Measurements from ENCODE around the gene C1QTNF2. TPM values are rescaled to one million over a fixed set of nuclear protein-coding genes. Genes with fewer than 3 reads are reported as not detected.

C1QTNF2 gene
- total and polyA plus RNA-seq, 8 donors: 0.09 to 0.41 (median 0.24) TPM; not detected in 2

GRCh38 chr5:160327818-160328217 is 42.6 kb downstream of the C1QTNF2 start:
- 69 to 74% methylated on average over 6 of the region's 6 CpGs for WGBS, 2 donors
- Histone ChIP-seq H3K36me3 (no peaks in the 10 kb centered on the region), H3K27ac (no peak overlapping the region), H3K4me1 (no peaks in the 10 kb centered on the region), H3K9me3 (no peaks in the 10 kb centered on the region), H3K4me3 (no peak overlapping the region), H3K27me3 (no peaks in the 10 kb centered on the region)
- ATAC-seq: no peak
- intact Hi-C loops (cut with DNase I): no loop called here
- DNase-seq: no peak
- no peak for FAIRE-seq
- TF ChIP-seq CTCF (IDR thresholded peaks at IDR 0.05): no peak

- 61 to 66% methylated on average over 2 of the region's 2 CpGs for WGBS, 2 donors
- intact Hi-C loops (cut with DNase I): no loop called here
- no peaks in the 10 kb centered on the region for H3K27me3 ChIP-seq
- DNase-seq (no peak), ATAC-seq (no peak), FAIRE-seq (no peak)
- no peaks in the 10 kb centered on the region for H3K9me3 ChIP-seq
- no peak overlapping the region for H3K4me3 ChIP-seq
- no peak overlapping the region for H3K27ac ChIP-seq
- H3K36me3 ChIP-seq: no peaks in the 10 kb centered on the region
- no peak for TF ChIP-seq CTCF (IDR thresholded peaks at IDR 0.05)
- no peaks in the 10 kb centered on the region for H3K4me1 ChIP-seq
These were observed 43.4 kb downstream of the C1QTNF2 start for GRCh38 chr5:160326981-160327380.

GRCh38 chr5:160325716-160326115 is 44.7 kb downstream of the C1QTNF2 start:
- 91 to 93% methylated on average over 2 of the region's 2 CpGs for WGBS, 2 donors
- Histone ChIP-seq H3K27ac (no peak overlapping the region), H3K27me3 (no peaks in the 10 kb centered on the region), H3K4me3 (no peak overlapping the region), H3K9me3 (no peaks in the 10 kb centered on the region), H3K4me1 (no peaks in the 10 kb centered on the region), H3K36me3 (no peaks in the 10 kb centered on the region)
- no peak for TF ChIP-seq CTCF (IDR thresholded peaks at IDR 0.05)
- ATAC-seq (no peak), FAIRE-seq (no peak), DNase-seq (no peak)
- intact Hi-C loops (cut with DNase I): no loop called here

GRCh38 chr5:160324886-160325285 is 45.5 kb downstream of the C1QTNF2 start:
- FAIRE-seq (no peak), ATAC-seq (no peak), DNase-seq (no peak)
- 61 to 73% methylated on average over 2 of the region's 2 CpGs for WGBS, 2 donors
- no peaks in the 10 kb centered on the region for H3K9me3 ChIP-seq
- intact Hi-C loops (cut with DNase I): no loop called here
- no peak for TF ChIP-seq CTCF (IDR thresholded peaks at IDR 0.05)
- H3K4me3 ChIP-seq: no peak overlapping the region
- no peaks in the 10 kb centered on the region for H3K27me3 ChIP-seq
- no peak overlapping the region for H3K27ac ChIP-seq
- no peaks in the 10 kb centered on the region for H3K4me1 ChIP-seq
- no peaks in the 10 kb centered on the region for H3K36me3 ChIP-seq

- peaks cover 0 to 3% (median 0%) of the 10 kb centered on the region in 3 donors for H3K4me1 ChIP-seq
- FAIRE-seq (no peak), ATAC-seq (peak in 1 of 4 donors; percentile 23), DNase-seq (no peak)
- intact Hi-C loops (cut with DNase I): no loop called here
- WGBS, 2 donors: 90 to 94% methylated on average over 4 of the region's 4 CpGs
- peaks cover 0 to 10% (median 2%) of the 10 kb centered on the region in 4 donors for H3K27me3 ChIP-seq
- no peak overlapping the region for H3K27ac ChIP-seq
- no peak for TF ChIP-seq CTCF (IDR thresholded peaks at IDR 0.05)
- H3K4me3 ChIP-seq: no peak overlapping the region
- H3K36me3 ChIP-seq: no peaks in the 10 kb centered on the region
- H3K9me3 ChIP-seq: no peaks in the 10 kb centered on the region
These were observed 52.0 kb downstream of the C1QTNF2 start for GRCh38 chr5:160318409-160318808.
